ENCODE measurements around the gene ST6GALNAC6. TPM values are rescaled to one million over a fixed set of nuclear protein-coding genes. Genes with fewer than 3 reads are reported as not detected.

Gene ST6GALNAC6
- total RNA-seq, 1 donor: 44.0 TPM

DNA sequence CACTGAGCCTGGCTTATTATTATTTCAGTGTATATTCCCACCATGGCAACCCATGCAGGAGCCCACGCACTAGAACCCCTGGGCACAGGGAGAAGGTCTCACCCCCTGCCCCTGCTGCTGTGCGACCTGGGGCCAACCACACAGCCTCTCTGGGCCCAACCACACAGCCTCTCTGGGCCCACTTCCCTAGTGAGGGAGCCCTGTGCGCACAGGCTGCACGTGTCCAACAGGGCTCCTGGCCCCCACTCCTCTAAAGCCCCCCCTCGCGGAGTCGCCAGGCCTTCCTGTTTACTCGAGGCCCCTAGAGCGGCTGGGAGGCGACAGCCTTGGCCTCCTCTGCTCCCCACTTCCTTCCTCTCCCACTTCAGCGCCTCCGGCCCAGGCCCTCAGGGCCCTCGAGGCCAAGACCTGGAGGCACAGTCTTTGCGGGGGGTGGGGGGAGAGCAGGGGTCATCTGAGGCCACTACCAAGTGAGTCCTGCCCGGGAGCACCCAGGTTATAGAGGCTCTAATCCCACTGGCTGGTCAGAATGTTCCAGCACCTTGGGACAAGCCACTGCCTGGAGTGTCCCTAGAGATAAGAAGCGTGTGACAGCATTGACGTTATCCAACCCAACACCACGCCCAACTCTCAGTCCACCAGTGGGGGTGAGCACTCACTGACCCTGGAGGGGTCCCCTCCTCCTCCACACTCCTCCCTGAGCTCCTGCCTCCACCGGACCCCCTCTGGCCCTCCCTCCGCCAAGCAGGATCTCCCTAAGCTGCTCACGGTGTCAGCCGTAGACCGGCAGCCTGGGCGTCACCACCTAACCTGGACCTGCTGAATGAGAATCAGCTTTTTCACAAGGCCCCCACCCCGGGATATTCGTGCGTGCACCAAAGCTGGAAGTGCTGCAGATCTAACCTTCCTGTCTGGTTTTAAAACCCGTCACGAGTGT, 37.1 kb downstream of the ST6GALNAC6 start:
- no peak overlapping the region for H3K4me3 ChIP-seq (ENCODE audit: low read depth, low read length)
- no peak for DNase-seq (ENCODE audit: low read depth)
- TF ChIP-seq, protein P1, sequence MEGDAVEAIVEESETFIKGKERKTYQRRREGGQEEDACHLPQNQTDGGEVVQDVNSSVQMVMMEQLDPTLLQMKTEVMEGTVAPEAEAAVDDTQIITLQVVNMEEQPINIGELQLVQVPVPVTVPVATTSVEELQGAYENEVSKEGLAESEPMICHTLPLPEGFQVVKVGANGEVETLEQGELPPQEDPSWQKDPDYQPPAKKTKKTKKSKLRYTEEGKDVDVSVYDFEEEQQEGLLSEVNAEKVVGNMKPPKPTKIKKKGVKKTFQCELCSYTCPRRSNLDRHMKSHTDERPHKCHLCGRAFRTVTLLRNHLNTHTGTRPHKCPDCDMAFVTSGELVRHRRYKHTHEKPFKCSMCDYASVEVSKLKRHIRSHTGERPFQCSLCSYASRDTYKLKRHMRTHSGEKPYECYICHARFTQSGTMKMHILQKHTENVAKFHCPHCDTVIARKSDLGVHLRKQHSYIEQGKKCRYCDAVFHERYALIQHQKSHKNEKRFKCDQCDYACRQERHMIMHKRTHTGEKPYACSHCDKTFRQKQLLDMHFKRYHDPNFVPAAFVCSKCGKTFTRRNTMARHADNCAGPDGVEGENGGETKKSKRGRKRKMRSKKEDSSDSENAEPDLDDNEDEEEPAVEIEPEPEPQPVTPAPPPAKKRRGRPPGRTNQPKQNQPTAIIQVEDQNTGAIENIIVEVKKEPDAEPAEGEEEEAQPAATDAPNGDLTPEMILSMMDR (IDR thresholded peaks at IDR 0.05; ENCODE audit: insufficient read depth, low read depth, low read length): no peak

DNA sequence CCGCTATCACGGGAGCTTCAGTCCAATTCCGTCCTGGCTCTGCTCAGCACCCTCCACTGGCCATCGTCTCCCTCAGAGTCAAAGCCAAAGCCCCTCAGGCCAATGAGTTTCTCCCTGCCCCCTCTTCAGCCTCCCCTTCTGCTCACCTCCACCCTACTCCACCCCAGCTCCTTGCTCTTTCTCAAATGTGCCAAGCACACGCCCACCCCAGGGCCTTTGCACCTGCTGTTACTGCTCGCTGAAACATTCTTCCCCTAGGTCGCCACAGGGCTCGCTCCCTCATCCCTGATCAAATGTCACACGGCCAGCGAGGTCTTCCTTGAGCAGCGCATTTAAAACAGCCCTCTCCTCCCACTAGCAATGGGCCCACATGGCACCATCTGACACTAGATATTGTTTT, 38.6 kb downstream of the ST6GALNAC6 start:
- TF ChIP-seq, protein P1 (IDR thresholded peaks at IDR 0.05; ENCODE audit: insufficient read depth, low read depth, low read length): no peak
- no peak for DNase-seq (ENCODE audit: low read depth)

DNA sequence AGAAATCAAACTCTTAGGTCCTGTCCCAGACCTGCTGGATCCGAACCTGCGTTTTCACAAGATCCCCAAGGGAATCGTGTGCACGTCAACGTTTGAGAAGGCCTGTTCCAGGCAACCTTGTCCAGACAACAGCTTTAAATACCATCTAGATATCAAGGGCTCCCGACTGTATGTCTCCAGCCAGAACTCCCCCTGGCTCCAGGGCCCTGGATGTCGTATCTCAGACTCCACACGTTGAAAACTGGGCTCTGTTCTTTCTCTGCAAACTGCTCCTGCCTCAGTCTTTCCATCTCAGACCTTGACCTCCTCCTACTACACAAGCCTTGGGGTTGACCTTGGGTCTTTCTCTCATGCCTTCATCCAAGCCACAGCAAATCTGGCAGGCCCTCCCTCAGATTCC, 39.1 kb downstream of the ST6GALNAC6 start:
- no peak overlapping the region for H3K4me3 ChIP-seq (ENCODE audit: low read depth, low read length)
- DNase-seq (ENCODE audit: low read depth): no peak
- TF ChIP-seq, protein P1 (IDR thresholded peaks at IDR 0.05; ENCODE audit: insufficient read depth, low read depth, low read length): no peak

More for the DNA sequence above, 38.6 kb downstream of the ST6GALNAC6 start:
- H3K4me3 ChIP-seq (ENCODE audit: low read depth, low read length): no peak overlapping the region

DNA sequence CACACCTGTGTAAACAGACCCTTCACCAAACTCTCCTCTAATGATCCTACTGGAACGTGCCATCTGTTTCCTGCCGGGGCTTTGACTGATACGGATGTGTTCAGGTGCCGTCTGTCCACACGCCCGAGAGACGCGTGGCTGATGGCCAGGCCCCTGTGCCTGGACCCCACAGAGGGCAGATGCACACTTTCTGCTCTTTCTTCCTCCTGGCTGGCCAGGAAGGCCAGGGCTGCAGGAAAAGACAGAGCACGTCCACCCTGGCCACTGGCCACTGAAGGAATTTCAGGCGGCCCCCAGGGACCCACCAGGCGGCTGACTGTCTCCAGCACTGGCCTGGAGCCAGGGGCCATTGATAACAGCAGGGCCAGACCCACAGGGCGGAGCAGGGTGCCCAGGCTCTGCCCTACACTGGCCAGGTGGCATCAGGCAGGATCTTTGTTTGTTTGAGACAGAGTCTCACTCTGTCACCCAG, 41.3 kb downstream of the ST6GALNAC6 start:
- TF ChIP-seq, protein P1 (IDR thresholded peaks at IDR 0.05; ENCODE audit: insufficient read depth, low read depth, low read length): no peak
- DNase-seq (ENCODE audit: low read depth): no peak
- no peak overlapping the region for H3K4me3 ChIP-seq (ENCODE audit: low read depth, low read length)

DNA sequence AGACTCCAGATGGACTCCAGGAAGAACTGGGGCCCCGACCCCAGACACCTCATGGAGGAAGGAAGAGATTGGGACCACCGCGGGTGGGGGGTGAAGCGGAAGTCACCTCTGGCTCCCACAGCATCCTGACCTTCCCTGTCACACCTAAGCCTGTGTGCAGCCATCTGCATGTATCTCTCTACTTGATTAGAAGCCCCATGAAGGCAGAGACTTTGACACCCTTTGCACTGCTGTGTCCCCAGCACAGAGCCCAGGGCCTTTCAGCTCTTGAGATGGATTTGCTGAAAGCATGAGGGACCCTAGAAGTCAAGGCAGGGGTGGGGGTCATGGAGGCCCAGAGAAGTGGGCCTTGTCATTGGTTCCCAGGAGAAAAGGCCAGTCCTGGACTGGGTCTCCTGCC, 42.1 kb downstream of the ST6GALNAC6 start:
- no peak for DNase-seq (ENCODE audit: low read depth)
- no peak overlapping the region for H3K4me3 ChIP-seq (ENCODE audit: low read depth, low read length)
- TF ChIP-seq, protein P1 (IDR thresholded peaks at IDR 0.05; ENCODE audit: insufficient read depth, low read depth, low read length): no peak

DNA sequence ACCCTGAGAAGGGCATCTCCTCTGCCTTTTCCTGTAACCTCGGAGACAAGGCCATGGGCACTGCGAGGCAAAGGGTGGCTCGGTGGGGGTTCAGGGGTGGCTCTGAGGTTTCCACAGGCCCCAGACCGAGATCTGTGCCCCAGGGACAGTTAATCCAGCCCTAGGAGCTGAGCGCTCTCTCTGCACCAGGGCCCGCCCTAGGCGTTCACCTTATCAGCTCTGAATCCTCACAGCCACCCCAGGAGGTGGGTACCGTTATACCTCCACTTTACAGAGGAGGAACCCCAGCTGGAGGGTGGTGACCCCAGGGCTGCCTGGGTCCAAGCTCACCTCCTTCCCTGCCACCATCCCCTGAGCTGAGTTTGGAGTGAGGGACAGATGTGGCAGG, 42.7 kb downstream of the ST6GALNAC6 start:
- TF ChIP-seq, protein P1 (IDR thresholded peaks at IDR 0.05; ENCODE audit: insufficient read depth, low read depth, low read length): no peak
- no peak for DNase-seq (ENCODE audit: low read depth)

More for the DNA sequence above, 42.7 kb downstream of the ST6GALNAC6 start:
- H3K4me3 ChIP-seq (ENCODE audit: low read depth, low read length): no peak overlapping the region
